KOPT-K1 (cell line): ENCODE measurements around the gene SMC6.

Experiments
- H3K27ac ChIP-seq: fragments of 200-600 bp; sonication (generic); 2 replicates; pipeline ENCODE4 v1.5.1; 2016; ENCODE audit warnings: antibody characterized with exemption, mild to moderate bottlenecking, low read depth, low read length; ENCODE audit not compliant: poor library complexity, severe bottlenecking
- H3K36me3 ChIP-seq: fragments of 200-600 bp; sonication (generic); 2 replicates; pipeline ENCODE4 v1.5.1; 2017; ENCODE audit warnings: antibody characterized with exemption, mild to moderate bottlenecking, low read length, moderate library complexity; ENCODE audit not compliant: insufficient read depth
- H3K9me3 ChIP-seq: fragments of 200-600 bp; sonication (generic); 2 replicates; pipeline ENCODE4 v1.5.1; 2017; ENCODE audit warnings: antibody characterized with exemption, low read length, mild to moderate bottlenecking; ENCODE audit not compliant: insufficient read depth, poor library complexity, severe bottlenecking

The SMC6 gene

DNA sequence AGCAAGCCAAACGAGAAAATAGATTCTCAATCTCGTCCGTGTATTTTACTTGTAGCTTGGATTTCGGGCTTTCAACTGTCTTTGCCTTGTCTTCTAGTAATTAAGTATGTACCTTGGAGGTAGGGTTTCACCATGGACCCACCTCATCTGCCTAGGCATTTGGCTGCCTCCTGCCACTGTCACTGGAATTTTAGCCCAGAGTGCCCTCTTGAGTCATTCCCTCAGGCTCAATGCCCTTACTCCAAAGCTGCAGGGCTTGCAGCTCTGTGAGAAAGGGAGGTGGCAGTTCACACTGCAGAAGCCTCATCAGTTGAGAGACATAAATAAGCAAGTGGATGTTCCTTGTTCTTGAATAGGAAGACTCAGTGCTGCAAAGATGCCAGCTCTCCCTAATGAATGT, 123.5 kb downstream of the SMC6 start:
- no peak overlapping the region for H3K27ac ChIP-seq
- H3K9me3 ChIP-seq: peaks cover 12% of the 10 kb centered on the region
- no peaks in the 10 kb centered on the region for H3K36me3 ChIP-seq

GRCh38 chr2:17628349-17629261, 125.0 kb downstream of the SMC6 start:
- Histone ChIP-seq H3K27ac (no peak overlapping the region), H3K9me3 (peaks cover 12% of the 10 kb centered on the region), H3K36me3 (no peaks in the 10 kb centered on the region)

DNA sequence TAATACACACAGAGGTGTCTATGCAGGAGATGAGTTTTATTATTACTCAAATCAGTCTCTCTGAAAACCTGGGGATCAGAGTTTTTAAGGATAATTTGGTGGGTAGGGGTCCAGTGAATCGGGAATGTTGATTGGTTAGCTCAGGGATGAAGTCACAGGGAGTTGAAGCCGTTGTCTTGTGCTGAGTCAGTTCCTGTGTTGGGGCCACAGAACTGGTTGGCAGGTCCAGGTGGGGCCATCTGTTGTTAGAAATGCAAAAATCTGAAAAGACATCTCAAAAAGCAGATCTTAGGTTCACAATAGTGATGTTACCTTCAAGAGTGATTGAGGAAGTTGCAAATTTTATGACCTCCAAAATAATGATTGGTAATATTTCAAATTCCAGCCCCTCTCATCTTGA, 126.2 kb downstream of the SMC6 start:
- H3K36me3 ChIP-seq: no peaks in the 10 kb centered on the region
- no peak overlapping the region for H3K27ac ChIP-seq
- peaks cover 12% of the 10 kb centered on the region for H3K9me3 ChIP-seq

- H3K27ac ChIP-seq: no peak overlapping the region
- H3K36me3 ChIP-seq: no peaks in the 10 kb centered on the region
- peaks cover 12% of the 10 kb centered on the region for H3K9me3 ChIP-seq
These were observed 126.6 kb downstream of the SMC6 start for GRCh38 chr2:17626986-17627385.

DNA sequence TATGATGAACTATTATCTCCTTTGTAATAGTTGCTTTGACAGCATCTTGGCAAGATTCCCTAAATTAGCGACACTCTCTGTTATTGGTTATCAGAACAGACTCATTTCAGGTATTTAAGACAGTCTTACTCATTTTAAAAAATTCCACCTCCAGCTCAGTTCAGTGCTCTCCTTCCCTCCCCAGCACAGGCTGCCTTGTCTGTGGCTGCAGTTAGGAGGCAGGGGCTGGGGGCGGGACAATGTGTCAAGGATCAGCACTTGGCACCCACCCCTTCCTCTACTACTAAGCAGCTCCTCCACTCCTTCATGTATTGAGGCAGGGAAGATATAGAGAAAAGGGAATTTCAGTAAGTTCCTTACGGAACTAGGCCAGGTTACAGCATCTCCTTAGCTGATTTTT, 128.2 kb downstream of the SMC6 start:
- H3K36me3 ChIP-seq: no peaks in the 10 kb centered on the region
- peaks cover 12% of the 10 kb centered on the region for H3K9me3 ChIP-seq
- no peak overlapping the region for H3K27ac ChIP-seq

GRCh38 chr2:17621781-17622180, 131.8 kb downstream of the SMC6 start:
- H3K9me3 ChIP-seq: no peaks in the 10 kb centered on the region
- no peak overlapping the region for H3K27ac ChIP-seq
- H3K36me3 ChIP-seq: no peaks in the 10 kb centered on the region

GRCh38 chr2:17620841-17621240, 132.8 kb downstream of the SMC6 start:
- Histone ChIP-seq H3K27ac (no peak overlapping the region), H3K36me3 (no peaks in the 10 kb centered on the region), H3K9me3 (no peaks in the 10 kb centered on the region)

DNA sequence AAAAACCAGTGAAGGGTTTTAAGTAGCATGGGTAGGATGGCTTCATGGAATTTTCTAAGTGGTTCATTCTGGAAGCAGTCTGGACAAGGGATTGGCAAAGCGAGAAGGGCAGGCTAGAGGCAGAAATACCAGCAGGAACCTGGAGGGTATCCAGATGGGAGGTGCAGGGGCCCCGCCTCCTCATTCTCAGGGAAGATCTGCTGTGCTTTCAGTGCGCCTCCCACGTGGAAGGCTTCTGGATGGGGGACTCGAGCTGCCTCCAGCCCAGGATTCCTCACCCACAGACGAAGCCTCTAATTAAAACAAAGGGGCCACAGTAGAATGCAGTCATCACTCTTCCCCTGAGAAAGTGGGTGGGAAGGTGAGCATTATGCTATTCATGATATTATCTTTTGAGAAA, 133.3 kb downstream of the SMC6 start:
- no peak overlapping the region for H3K27ac ChIP-seq
- H3K36me3 ChIP-seq: no peaks in the 10 kb centered on the region
- H3K9me3 ChIP-seq: no peaks in the 10 kb centered on the region

- no peak overlapping the region for H3K27ac ChIP-seq
- H3K9me3 ChIP-seq: no peaks in the 10 kb centered on the region
- H3K36me3 ChIP-seq: no peaks in the 10 kb centered on the region
These were observed 135.7 kb downstream of the SMC6 start for GRCh38 chr2:17617955-17618354.

- no peaks in the 10 kb centered on the region for H3K36me3 ChIP-seq
- H3K9me3 ChIP-seq: no peaks in the 10 kb centered on the region
These were observed 136.1 kb downstream of the SMC6 start for GRCh38 chr2:17617516-17617915.

DNA sequence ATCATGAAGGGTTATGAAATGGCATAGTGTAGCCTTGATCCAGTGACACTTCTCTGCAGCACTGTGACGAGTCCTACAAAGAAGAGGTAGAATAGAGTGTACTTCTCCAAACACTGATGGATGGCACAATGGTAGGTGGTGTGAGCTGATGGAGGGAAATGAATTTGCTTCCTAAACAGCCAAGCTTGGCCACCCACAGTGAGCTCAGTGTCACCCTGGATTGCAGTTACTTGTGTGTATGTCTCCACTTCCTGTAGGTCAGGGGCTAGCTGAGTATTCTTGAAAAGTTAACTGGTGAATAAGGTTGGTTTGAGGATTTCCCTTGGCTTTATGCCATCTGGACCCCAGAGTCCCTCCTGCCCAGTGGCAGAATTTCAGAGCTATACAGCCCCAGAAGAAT, 137.2 kb downstream of the SMC6 start:
- Histone ChIP-seq H3K27ac (no peak overlapping the region), H3K9me3 (no peaks in the 10 kb centered on the region), H3K36me3 (no peaks in the 10 kb centered on the region)

More at GRCh38 chr2:17617516-17617915, 136.1 kb downstream of the SMC6 start:
- no peak overlapping the region for H3K27ac ChIP-seq

GRCh38 chr2:17615728-17616351, 137.8 kb downstream of the SMC6 start:
- H3K27ac ChIP-seq: no peak overlapping the region
- no peaks in the 10 kb centered on the region for H3K36me3 ChIP-seq
- no peaks in the 10 kb centered on the region for H3K9me3 ChIP-seq

GRCh38 chr2:17615147-17615546, 138.5 kb downstream of the SMC6 start:
- no peaks in the 10 kb centered on the region for H3K36me3 ChIP-seq
- H3K27ac ChIP-seq: no peak overlapping the region
- H3K9me3 ChIP-seq: no peaks in the 10 kb centered on the region

GRCh38 chr2:17614174-17614930, 139.3 kb downstream of the SMC6 start:
- Histone ChIP-seq H3K9me3 (no peaks in the 10 kb centered on the region), H3K27ac (no peak overlapping the region), H3K36me3 (no peaks in the 10 kb centered on the region)
